Bronchial epithelial cell (primary cell): ENCODE data around the gene HMX1. TPM values are rescaled to one million over a fixed set of nuclear protein-coding genes. Genes with fewer than 3 reads are reported as not detected.

ENCODE experiments used
- DNase-seq: peaks from one replicate; pipeline ENCODE4 v3.0.0-alpha.2; 2010; ENCODE audit warnings: low read depth
- FAIRE-seq: peaks from 2 replicates; lab custom pipeline; 2011; peaks lifted over from hg19 to GRCh38; lab: Jason Lieb, UNC
- H3K27me3 ChIP-seq: 2 replicates; pipeline ENCODE4 v1.5.1; 2011; ENCODE audit warnings: low read length; ENCODE audit not compliant: control insufficient read depth, insufficient read depth
- H3K36me3 ChIP-seq: 2 replicates; pipeline ENCODE4 v1.5.1; 2011; ENCODE audit warnings: low read length; ENCODE audit not compliant: control insufficient read depth, insufficient read depth
- H3K4me3 ChIP-seq: 2 replicates; pipeline ENCODE4 v1.5.1; 2011; ENCODE audit warnings: mild to moderate bottlenecking, low read depth, low read length, control low read depth
- total RNA-seq: library from RNA; depleted of rRNA; stranded (reverse); fragments of >200 nt; gene quantifications from 2 replicates; pipeline ENCODE4 v1.2.1, GENCODE V29; 2014
- TF ChIP-seq, protein P1 (sequence below): IDR thresholded peaks from 2 replicates; pipeline ENCODE4 v1.5.1; 2011; ENCODE audit warnings: mild to moderate bottlenecking, moderate library complexity, low read length, control low read depth, inconsistent platforms; ENCODE audit not compliant: insufficient read depth, severe bottlenecking

The HMX1 gene
- total RNA-seq, 1 donor from 2014 or later = not detected

DNA sequence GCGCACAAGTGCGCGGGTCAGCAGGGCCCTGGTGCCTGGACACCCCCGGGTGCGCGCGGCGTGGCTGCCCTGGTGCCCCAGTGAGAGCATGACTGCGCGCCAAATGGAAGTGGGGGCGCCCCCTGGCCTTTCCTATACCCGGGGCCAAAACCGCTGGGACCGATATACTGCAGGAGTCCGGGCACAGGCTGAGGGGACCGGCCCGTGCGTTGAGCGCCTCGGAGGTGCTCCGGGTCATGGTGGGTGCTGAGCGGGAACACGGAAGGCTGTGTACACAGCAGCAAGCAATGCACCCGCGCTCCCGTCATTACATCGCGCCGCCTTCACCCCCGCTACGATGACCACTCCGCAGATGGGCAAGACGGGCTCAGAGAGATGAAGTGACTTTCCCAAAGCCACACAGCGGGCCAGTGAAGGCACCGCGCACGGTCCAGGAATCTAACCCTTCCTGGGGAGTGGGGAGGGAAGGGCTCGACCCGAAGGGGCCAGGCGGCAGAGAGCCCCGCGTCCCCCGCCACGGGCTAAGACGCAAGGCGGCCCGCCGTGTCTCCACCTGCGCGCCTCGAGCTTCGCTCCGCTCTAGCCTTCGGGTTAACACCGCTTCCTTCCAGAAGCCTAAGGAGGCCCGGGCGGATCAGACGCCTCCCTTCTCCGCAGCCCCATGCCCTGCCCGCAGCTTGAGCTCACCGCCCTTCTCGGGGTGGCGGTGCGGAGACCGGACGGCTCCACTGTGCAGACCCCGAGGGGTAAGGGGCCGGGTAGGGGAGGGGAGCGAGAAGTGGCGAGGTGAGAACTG lies 11.3 kb downstream of the HMX1 start:
- FAIRE-seq (no peak), DNase-seq (no peak)
- TF ChIP-seq, protein P1, sequence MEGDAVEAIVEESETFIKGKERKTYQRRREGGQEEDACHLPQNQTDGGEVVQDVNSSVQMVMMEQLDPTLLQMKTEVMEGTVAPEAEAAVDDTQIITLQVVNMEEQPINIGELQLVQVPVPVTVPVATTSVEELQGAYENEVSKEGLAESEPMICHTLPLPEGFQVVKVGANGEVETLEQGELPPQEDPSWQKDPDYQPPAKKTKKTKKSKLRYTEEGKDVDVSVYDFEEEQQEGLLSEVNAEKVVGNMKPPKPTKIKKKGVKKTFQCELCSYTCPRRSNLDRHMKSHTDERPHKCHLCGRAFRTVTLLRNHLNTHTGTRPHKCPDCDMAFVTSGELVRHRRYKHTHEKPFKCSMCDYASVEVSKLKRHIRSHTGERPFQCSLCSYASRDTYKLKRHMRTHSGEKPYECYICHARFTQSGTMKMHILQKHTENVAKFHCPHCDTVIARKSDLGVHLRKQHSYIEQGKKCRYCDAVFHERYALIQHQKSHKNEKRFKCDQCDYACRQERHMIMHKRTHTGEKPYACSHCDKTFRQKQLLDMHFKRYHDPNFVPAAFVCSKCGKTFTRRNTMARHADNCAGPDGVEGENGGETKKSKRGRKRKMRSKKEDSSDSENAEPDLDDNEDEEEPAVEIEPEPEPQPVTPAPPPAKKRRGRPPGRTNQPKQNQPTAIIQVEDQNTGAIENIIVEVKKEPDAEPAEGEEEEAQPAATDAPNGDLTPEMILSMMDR = no peak
- Histone ChIP-seq H3K27me3 (peaks cover 68% of the 10 kb centered on the region), H3K36me3 (no peaks in the 10 kb centered on the region), H3K4me3 (no peak overlapping the region)

DNA sequence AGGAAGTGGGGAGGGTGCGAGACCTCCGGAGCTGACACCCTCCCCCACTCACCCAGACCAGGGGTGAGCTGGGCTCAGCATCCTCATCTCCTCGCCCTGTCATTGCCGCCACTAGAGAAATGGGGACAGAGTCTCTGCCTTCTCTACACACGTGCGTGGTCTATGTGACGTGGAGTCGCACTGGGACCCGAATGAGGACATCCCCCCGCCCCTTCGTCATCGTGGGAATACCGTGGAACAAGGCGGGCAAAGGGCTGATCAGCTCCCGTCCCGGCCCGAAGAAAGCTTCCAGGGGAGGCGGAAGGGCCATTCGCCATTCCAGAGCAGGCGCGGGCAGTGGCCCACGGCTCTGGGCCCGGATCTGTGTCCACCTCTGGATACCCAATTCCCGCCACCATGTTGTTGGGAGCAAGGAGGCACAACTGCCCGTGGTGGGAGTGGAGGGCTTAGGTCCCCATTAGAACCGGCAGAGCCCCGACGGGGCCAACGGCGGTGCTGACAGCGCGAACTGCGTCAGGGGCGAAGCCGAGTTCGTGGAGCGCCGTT lies 12.0 kb downstream of the HMX1 start:
- Histone ChIP-seq H3K27me3 (peaks cover 65% of the 10 kb centered on the region), H3K4me3 (no peak overlapping the region), H3K36me3 (no peaks in the 10 kb centered on the region)
- FAIRE-seq (no peak), DNase-seq (no peak)
- TF ChIP-seq, protein P1 = no peak

DNA sequence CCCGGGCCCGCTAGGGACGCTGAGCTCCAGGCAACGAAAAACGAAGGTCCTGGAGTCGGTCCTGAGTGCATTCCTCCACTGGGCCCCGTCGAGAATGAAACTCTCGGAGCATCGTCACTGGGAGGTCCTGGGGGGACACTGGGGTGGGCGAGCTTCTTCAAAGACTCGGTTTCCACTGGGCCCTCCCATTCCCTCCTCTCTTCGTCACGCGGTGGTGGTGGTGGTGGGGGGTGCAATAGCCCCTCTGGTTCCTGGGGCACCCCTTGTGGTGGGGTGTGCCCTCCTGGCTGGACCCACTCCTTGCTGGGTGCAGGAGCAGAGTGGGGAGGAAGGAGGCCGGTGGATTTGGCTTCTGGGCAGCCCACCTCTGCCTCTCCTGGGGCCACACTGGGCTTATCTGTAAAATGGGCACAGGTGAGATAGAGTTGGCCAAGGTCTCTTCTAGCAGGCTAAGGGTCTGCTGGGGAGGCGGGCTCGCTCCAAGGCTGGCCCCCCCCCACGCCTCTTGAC lies 12.9 kb downstream of the HMX1 start:
- no peak for DNase-seq
- no peak for FAIRE-seq
- no peak overlapping the region for H3K4me3 ChIP-seq
- TF ChIP-seq, protein P1 = no peak
- H3K36me3 ChIP-seq = no peaks in the 10 kb centered on the region
- peaks cover 61% of the 10 kb centered on the region for H3K27me3 ChIP-seq

DNA sequence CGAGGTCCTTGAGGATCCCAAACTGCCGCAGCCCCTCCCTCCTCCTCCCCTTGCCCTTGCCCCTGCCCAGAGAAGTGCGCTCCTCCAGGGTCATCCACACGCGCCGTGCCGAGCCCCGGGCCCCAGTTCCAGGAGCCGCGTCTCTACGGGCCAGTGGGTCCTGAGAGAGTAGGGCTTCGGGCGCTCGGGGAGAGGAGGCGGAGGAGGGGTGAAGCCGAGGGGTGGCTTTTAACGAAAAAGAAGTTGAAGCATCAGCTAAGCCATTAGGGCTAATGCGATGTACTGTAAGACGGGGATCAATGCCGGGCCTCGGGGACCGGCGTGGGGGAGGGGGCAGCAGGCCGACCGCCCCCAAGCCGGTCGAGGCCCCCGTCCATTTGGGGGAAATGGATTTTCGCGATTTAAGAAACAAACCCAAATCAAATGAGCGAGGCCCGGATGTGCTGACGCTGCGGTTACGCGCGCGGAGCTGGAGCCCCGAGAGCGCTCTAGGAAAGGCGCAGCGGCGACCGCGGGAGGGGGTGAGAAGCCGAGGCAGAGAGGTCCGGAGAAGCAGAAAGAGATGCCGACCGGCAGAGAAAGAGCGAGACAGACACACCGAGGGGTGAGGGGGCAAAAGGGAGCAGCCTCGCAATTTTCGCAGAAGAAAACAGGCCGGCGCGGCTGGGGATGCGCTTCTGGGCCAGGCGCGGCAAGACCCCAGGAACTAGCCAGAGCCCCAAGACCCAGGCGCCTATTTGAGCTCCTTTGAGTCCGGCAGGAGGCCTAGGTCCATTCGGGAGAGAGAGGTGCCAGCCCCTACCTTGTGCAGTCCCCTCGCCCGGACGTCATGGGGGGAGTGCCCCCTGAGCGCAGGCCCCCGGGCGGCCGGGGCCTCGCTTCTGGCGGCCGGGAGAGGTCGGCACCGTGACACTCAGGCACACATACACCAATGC lies 13.6 kb downstream of the HMX1 start:
- FAIRE-seq (no peak), DNase-seq (no peak)
- H3K4me3 ChIP-seq = no peak overlapping the region
- H3K27me3 ChIP-seq = peaks cover 54% of the 10 kb centered on the region
- TF ChIP-seq, protein P1 = no peak
- no peaks in the 10 kb centered on the region for H3K36me3 ChIP-seq

DNA sequence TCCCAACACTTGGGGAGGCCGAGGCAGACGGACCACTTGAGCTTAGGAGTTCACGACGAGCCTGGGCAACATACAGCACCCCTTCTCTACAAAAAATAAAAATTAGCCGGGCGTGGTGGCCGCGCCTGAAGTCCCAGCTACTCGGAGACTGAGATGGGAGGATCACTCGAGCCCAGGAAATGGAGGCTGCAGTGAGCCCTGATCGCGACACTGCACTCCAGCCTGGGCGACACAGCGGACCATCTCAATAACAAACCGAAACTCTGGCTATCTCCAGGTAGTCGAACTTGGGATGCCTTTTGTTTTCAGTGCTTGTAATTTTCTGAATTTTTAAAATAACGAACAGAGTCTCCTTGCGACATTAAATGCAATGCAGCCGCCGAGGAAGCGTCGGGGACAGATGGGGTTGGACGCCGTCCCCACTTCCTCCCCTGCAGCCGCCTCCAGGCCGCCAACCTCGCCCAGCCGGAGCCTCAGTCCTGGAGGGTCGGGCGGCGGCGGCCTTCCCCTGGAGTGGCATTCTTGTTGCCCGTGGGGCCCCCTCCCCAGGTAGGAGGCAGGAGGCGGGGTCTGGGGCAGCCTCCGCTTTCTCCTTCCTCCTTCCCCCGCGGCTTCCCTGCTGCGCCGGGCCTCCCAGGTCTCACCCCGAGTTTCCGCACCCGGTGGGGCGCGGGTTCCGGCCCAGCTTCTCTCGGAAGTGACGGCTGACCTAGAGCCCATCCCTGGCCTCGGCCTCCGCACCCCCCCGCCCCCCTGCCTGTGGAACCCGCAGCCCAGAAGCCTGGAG lies 14.6 kb downstream of the HMX1 start:
- TF ChIP-seq, protein P1 = no peak
- H3K4me3 ChIP-seq = no peak overlapping the region
- no peaks in the 10 kb centered on the region for H3K36me3 ChIP-seq
- peaks cover 47% of the 10 kb centered on the region for H3K27me3 ChIP-seq
- no peak for DNase-seq
- FAIRE-seq = no peak
